ENCODE results near the gene METTL23.
"Not testable (repeated sequence)": the region's sequence is repeated elsewhere in the genome, so short reads cannot be mapped to it uniquely, and the experiment has no call there.

GRCh38 chr17:76722977-76723376, 3.7 kb upstream of the METTL23 start:
- not testable (repeated sequence) for TF ChIP-seq POLR2A, CTCF, EP300 (IDR thresholded peaks at IDR 0.05)
